GM19328 (cell line): ENCODE results near the gene BCR.

Source experiments
- ATAC-seq: cut with Tn5 transposase; IDR thresholded peaks from one replicate; pipeline ENCODE4 v1.9.1; 2021; ENCODE audit warnings: mild to moderate bottlenecking, moderate library complexity; ENCODE audit not compliant: unreplicated experiment

Gene BCR

GRCh38 chr22:23175817-23176644, 4.3 kb upstream of the BCR start:
- no peak for ATAC-seq

DNA sequence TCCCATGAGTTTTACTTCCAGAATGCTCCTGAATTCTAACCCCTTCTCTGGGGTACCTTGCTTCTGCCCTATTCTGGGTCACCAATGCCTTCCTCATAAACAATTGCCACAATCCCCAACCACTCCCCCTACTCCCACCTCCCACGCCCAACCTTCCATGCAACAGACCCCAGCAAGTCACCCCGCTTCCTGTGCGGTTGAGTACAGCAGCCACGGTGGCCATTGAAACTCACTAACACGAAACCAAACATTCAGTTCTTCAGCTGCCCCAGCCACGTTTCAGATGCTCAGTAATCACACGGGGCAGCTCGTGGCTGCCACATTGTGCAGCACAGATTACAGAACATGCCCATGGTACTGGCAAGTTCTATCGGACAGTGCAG, 3.7 kb upstream of the BCR start:
- ATAC-seq: no peak

DNA sequence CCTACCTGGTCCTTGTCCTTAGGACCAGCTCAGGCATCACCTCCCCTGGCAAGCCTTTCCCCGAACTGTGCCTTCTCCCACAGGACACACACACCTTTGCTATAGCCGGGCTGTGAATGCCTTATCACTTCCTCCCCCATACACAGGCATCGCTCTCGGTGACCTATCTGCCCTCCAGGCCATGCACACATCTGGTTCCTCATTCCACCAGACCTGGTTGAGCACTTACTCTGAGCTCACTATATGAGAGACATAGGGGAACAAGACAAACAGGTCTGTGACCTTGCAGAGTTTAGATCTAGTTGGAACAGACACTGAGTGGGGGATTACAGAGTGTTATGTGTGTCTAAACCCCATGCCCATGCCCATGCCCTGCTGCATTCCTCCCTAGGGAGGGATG, 3.1 kb upstream of the BCR start:
- ATAC-seq: no peak

DNA sequence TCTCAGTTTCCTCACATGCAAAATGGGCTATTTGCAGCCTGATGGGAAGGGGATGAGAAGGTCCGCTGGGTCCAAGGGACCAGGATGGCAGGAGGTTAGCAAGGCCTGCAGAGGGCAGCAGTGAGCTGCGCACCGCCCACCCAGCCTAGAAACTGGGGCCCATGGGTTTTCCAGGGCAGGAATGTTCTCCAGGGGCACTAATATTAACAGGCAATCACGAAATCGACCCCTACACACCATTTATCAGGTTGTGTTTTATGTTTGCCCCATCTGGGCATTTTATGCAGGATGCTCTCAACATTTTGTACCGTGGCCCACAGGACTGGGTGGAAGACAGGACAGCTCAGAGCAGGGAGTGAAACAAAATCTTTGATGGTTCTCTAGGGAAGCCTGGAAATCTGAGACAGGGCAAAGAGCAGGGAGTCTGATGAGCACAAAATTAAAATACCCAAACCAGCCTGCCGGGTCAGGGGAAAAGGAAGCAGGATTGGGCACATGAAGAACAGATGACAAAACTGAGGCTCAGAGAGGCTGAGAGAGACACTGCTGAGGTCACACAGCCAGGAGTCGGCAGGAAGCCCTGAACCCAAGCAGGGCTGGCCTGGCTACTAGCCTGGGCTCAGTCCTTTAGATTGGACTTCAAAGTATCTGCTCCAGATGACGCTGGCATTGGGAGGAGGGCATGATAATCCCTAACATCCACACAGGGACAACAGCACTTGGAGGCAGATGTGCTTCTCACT, 1.6 kb upstream of the BCR start:
- ATAC-seq: no peak

DNA sequence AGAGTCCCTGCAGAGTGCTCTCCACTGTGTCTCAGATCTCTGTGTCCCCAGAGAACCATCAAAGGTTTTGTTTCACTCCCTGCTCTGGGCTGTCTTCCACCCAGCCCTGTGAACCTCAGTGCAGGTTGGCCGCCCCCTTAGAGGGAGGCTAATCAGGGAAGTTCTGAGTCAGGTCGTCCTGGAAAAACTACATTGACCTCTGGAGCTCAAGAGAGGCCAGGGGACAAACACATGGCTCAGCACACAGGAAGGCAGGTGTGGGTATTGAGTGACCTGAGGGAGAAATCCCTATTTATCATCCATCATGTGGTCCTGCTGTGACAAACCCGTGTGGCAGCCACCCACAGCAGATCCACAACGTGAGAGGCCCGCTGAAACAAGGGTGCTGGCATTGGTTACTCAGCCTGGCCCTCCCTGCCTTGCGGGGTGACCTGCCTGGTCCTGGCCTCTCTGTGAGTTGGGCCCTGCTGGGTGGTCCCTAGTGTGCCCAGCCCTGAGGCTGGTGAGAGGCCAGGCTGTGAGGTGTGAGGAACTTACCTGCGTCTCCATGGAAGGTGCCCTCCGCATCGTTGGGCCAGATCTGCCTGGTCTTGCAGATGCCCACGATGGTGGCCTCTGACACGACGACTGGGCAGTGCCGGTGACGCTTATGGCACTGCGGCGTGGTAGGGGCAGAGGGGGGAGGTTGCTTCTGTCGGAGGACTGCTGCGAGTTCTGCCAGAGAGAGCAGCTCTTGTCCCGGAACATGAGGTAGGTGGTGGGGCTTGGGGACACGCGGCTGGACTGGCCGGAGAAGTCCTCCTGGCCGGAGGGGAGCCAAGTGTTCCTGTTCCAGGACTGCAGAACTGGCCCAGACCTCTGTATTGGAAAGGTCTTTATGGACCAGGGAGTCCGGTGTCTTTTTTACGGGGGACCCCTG, 669 bp upstream of the BCR start:
- ATAC-seq: no peak

DNA sequence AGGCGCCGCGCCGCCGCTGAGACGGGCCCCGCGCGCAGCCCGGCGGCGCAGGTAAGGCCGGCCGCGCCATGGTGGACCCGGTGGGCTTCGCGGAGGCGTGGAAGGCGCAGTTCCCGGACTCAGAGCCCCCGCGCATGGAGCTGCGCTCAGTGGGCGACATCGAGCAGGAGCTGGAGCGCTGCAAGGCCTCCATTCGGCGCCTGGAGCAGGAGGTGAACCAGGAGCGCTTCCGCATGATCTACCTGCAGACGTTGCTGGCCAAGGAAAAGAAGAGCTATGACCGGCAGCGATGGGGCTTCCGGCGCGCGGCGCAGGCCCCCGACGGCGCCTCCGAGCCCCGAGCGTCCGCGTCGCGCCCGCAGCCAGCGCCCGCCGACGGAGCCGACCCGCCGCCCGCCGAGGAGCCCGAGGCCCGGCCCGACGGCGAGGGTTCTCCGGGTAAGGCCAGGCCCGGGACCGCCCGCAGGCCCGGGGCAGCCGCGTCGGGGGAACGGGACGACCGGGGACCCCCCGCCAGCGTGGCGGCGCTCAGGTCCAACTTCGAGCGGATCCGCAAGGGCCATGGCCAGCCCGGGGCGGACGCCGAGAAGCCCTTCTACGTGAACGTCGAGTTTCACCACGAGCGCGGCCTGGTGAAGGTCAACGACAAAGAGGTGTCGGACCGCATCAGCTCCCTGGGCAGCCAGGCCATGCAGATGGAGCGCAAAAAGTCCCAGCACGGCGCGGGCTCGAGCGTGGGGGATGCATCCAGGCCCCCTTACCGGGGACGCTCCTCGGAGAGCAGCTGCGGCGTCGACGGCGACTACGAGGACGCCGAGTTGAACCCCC, 798 bp downstream of the BCR start:
- no peak for ATAC-seq

- ATAC-seq: no peak
These were observed 1.5 kb downstream of the BCR start for GRCh38 chr22:23181721-23182308.

- no peak for ATAC-seq
These were observed 2.2 kb downstream of the BCR start for GRCh38 chr22:23182309-23183060.

DNA sequence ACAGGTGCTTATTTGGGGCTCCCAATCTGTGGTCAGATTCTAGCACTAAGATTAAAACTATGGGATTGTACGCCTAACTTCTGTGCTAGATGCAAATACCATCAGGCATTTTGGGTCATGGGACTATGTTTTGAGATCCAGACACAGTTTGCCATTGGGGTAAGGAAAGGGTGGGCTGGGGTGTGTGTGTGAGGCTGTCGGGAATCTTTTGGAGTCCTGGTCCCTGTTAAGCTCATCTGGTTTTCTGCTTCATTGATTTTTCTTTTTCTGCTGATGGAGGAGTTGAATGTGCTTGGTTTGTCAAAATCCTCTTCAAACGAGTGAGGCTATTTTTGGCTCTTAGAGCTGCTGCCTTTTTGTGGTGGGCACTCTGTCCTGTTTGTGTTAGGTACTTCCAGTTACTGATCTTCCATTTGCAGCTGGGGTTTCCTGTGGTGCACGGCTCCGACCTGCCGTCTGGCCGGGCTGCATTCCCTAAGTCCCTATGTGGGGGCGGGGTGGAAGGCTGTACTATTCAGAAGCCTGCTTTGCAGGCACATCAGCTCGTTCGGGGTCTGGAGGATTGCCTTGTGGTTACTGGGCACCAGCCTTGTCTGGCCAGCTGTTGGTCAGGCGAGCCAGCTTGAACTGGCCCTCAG, 2.9 kb downstream of the BCR start:
- no peak for ATAC-seq

- ATAC-seq: no peak
These were observed 3.9 kb downstream of the BCR start for GRCh38 chr22:23184100-23184763.

- no peak for ATAC-seq
These were observed 4.4 kb downstream of the BCR start for GRCh38 chr22:23184764-23185113.

DNA sequence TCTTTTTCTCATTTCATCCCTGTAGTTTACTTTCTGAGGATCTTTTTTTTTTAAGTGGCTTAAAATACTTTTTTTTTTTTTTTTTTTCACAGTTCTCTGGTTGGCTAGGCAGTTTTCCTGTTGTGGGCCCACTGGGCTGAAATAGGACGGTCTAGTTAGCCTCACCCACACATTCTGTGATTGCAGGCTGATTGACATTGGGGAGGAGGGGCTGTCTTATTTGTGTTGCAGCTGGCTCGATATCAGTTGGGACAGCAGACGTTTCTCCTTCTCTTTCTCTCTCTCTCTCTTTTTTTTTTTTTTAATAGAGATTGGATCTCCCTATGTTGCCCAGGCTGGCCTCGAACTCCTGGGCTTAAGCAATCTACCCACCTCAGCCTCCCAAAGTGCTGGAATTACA, 6.9 kb downstream of the BCR start:
- ATAC-seq: no peak

DNA sequence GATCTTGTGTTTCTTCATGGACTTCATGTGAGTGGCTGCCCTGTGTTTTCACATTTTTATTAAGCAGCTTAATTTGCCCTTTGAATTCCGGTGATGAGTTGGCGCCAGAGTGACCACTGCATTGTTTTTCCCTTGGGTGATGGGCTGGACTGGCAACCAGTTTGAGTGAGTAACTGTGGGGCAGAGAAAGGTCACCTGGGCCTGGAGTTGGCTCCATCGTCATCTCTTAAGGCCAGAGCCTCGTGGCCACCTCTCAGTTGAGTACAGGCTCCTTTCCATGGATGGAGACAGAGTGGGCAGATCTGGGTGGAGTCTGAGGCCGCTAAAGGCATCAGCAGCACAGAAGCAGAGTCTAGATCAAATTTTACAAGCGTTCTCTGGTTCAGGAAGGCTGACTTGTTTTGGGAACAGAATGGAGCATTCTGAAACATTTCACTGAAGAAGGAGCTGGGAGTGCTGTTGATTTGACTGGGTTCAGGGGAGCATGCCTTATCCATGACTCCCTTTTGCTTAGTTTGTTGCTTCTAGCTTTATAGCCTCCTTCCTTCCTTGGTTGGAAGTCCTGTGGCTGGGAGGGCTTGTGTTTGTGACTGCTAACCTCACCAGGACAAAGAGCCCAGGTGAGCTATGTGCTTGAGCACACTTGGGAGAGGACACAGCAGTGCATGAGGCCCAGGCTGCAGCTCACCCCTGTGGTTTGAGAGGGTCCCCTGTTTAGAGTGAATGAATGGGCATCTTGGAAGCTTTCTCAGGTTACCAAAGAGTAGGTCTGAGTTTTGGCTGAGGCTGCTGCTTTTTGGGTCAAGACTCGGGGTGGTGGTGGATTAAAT, 7.8 kb downstream of the BCR start:
- ATAC-seq: no peak

DNA sequence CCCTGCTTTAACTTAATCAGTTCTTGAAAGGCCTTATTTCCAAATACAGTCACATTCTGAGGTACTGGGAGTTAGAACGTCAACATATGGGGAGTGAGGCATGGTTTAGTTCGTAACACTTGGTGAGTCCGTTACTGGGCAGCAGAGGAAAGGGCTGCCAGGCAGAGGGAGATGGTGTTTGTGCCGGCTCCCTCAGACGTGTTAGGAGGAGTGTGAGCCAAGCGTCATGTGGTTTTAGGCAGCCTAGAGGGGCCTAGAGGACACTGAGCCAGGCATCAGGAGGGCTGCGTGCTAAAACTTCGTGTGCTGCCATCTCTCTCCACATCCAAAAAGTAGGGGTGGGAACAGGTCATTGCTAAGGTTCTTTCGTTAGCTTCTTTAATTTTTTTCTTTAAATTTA, 10.2 kb downstream of the BCR start:
- ATAC-seq: no peak

GRCh38 chr22:23192133-23192532, 11.8 kb downstream of the BCR start:
- ATAC-seq: no peak

GRCh38 chr22:23192558-23192957, 12.2 kb downstream of the BCR start:
- ATAC-seq: no peak

GRCh38 chr22:23193196-23193827, 13.0 kb downstream of the BCR start:
- no peak for ATAC-seq
